Spleen (tissue), 11 donors: ENCODE data around the gene LSMEM2. TPM values are rescaled to one million over a fixed set of nuclear protein-coding genes. Genes with fewer than 3 reads are reported as not detected.

Experiments used
- DNase-seq: peaks from one replicate; pipeline ENCODE4 v3.0.0-alpha.2; 2020
- H3K27ac ChIP-seq, 8 donors: fragments of 200-600 bp; sonication (generic) in 7 of 8; 1 replicate in 4 of 8; 2 replicates in 4 of 8; pipeline versions ENCODE4 v1.5.0 to v1.8.0; 2016 to 2021; ENCODE audit warnings: inconsistent platforms in 4 of 8, mild to moderate bottlenecking in 4 of 8, moderate library complexity in 1 of 8
- H3K27me3 ChIP-seq, 7 donors: fragments of 200-600 bp; sonication (generic) in 6 of 7; replicated peaks in 1 of 7; 1 replicate in 4 of 7; 2 replicates in 3 of 7; pipeline versions ENCODE4 v1.5.0 to v1.8.0; 2016 to 2021; ENCODE audit warnings: inconsistent platforms in 3 of 7, mild to moderate bottlenecking in 1 of 7
- H3K36me3 ChIP-seq, 6 donors: fragments of 200-600 bp; sonication (generic) in 5 of 6; 1 replicate in 4 of 6; 2 replicates in 2 of 6; pipeline versions ENCODE4 v1.5.0 to v1.8.0; 2016 to 2021; ENCODE audit warnings: inconsistent platforms in 2 of 6
- H3K4me1 ChIP-seq, 6 donors: fragments of 200-600 bp; sonication (generic) in 5 of 6; 1 replicate in 3 of 6; 2 replicates in 3 of 6; pipeline versions ENCODE4 v1.5.0 to v1.8.0; 2016 to 2021; ENCODE audit warnings: inconsistent platforms in 3 of 6
- H3K4me3 ChIP-seq, 8 donors: fragments of 200-600 bp; sonication (generic) in 7 of 8; 1 replicate in 4 of 8; 2 replicates in 4 of 8; pipeline versions ENCODE4 v1.5.0 to v1.8.0; 2016 to 2021; ENCODE audit warnings: inconsistent platforms in 4 of 8, mild to moderate bottlenecking in 4 of 8, moderate library complexity in 2 of 8
- H3K9me3 ChIP-seq, 8 donors: fragments of 200-600 bp; sonication (generic) in 7 of 8; 1 replicate in 4 of 8; 2 replicates in 4 of 8; pipeline versions ENCODE4 v1.5.0 to v1.8.0; 2016 to 2021; ENCODE audit warnings: inconsistent platforms in 4 of 8
- POLR2A ChIP-seq, 3 donors: fragments of 450-650 bp; IDR thresholded peaks; one replicate each; pipeline ENCODE4 v1.5.1; 2017; ENCODE audit warnings: antibody characterized with exemption in 3 of 3, mild to moderate bottlenecking in 1 of 3
- POLR2AphosphoS5 ChIP-seq, 3 donors: sonication (generic); formaldehyde crosslinking; IDR thresholded peaks; one replicate each; pipeline ENCODE4 v1.5.1; 2017; ENCODE audit warnings: antibody characterized with exemption in 3 of 3
- WGBS, 5 donors: extraction: QIAGEN DNeasy Blood & Tissue Kit in 3 of 5; methylation state at CpG; one replicate each; pipeline versions ENCODE4 v1.1.5 to v1.1.7; 2013 to 2018; 5-methylcytosine and 5-hydroxymethylcytosine counted together
- intact Hi-C: fragments of 100-400 bp; cut with DNase I; formaldehyde crosslinking; loops from one replicate; pipeline ENCODE4 v1.15.0; 2023; ENCODE audit warnings: low total_unique reads
- polyA plus RNA-seq, 3 donors: library from polyadenylated mRNA; stranded (reverse); fragments of 200-250 nt; gene quantifications; one replicate each; pipeline ENCODE4 v1.2.1, GENCODE V29; 2013
- total RNA-seq, 7 donors: library from RNA; depleted of rRNA in 3 of 7; stranded (reverse); fragments of >200 nt in 3 of 7; fragmentation: NEBNext Ultra II Directional in 4 of 7; extraction: Animal tissue kit (Norgen Biotek cat#: 25700) in 4 of 7; gene quantifications; one replicate each; pipeline versions ENCODE4 v1.1.0 to v1.2.1, GENCODE V29; 2016 to 2021
- TF ChIP-seq, protein P1 (sequence below), 11 experiments: fragments of 200-600 bp in 7 of 11; fragments of 450-650 bp in 4 of 11; sonication (generic) in 4 of 11; IDR thresholded peaks in 8 of 11; conservative IDR thresholded peaks in 3 of 11; 1 replicate in 7 of 11; 2 replicates in 4 of 11; pipeline versions ENCODE4 v1.4.0 to v1.8.0; 2016 to 2021; ENCODE audit warnings: antibody characterized with exemption in 11 of 11, inconsistent platforms in 4 of 11, mild to moderate bottlenecking in 1 of 11
- donor health status: healthy with polysubstance abuse.
- donor health status: DM: no; HTN: no; CAD: no; lungs with moderate emphysema.
- donor health status: DM: no; HTN: no; CAD: no.
- donor health status: Bipolar disorder and iron deficiency.
- donor health status: healthy.
- donor health status: DM: no; HTN: no; CAD: no.
- donor health status: DM: yes; HTN: yes; CAD: no.

The LSMEM2 gene
- total and polyA plus RNA-seq, 10 donors, result 0.06 to 0.46 (median 0.24) TPM; not detected in 6

DNA sequence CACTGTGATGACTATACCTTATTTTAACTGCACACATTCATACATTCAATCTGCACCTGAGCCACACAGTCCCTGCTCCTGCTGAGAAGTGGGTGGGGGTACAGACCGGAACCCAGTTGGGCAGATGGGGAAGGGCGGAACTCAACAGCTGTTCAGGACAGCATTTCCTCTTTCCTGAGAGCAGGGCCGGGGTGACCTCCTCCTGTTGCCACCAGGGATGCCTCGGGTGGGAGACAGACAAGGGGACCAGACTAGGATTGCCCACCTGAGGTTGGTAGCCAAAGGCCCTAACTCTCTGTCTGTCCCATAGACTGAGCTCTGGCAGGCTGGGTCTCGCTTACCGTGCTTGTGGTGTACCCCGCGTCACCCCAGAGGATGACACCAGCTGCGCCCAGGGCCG is 39.7 kb downstream of the LSMEM2 start:
- Histone ChIP-seq H3K36me3 (peaks cover 2 to 65% (median 25%) of the 10 kb centered on the region in 6 donors), H3K4me3 (peak overlapping the region; percentile 72 to 97 (median 90)), H3K9me3 (no peaks in the 10 kb centered on the region), H3K27me3 (no peaks in the 10 kb centered on the region), H3K4me1 (peaks cover 18 to 93% (median 71%) of the 10 kb centered on the region in 6 donors), H3K27ac (peak overlapping the region; percentile 29 to 96 (median 93))
- TF ChIP-seq POLR2AphosphoS5 (IDR thresholded peaks at IDR 0.05) (peak in 2 of 3 donors; percentile 50 to 54), POLR2A (IDR thresholded peaks at IDR 0.05) (no peak)
- TF ChIP-seq, protein P1, sequence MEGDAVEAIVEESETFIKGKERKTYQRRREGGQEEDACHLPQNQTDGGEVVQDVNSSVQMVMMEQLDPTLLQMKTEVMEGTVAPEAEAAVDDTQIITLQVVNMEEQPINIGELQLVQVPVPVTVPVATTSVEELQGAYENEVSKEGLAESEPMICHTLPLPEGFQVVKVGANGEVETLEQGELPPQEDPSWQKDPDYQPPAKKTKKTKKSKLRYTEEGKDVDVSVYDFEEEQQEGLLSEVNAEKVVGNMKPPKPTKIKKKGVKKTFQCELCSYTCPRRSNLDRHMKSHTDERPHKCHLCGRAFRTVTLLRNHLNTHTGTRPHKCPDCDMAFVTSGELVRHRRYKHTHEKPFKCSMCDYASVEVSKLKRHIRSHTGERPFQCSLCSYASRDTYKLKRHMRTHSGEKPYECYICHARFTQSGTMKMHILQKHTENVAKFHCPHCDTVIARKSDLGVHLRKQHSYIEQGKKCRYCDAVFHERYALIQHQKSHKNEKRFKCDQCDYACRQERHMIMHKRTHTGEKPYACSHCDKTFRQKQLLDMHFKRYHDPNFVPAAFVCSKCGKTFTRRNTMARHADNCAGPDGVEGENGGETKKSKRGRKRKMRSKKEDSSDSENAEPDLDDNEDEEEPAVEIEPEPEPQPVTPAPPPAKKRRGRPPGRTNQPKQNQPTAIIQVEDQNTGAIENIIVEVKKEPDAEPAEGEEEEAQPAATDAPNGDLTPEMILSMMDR (IDR thresholded peaks at IDR 0.05 in 8 of 11, conservative IDR thresholded peaks at IDR 0.05 in 3 of 11), result no peak
- intact Hi-C loops, result no loop called here
- no peak for DNase-seq
- 43 to 56% (median 47%) methylated on average over 7 to 10 of the region's 10 CpGs for WGBS, 5 donors

DNA sequence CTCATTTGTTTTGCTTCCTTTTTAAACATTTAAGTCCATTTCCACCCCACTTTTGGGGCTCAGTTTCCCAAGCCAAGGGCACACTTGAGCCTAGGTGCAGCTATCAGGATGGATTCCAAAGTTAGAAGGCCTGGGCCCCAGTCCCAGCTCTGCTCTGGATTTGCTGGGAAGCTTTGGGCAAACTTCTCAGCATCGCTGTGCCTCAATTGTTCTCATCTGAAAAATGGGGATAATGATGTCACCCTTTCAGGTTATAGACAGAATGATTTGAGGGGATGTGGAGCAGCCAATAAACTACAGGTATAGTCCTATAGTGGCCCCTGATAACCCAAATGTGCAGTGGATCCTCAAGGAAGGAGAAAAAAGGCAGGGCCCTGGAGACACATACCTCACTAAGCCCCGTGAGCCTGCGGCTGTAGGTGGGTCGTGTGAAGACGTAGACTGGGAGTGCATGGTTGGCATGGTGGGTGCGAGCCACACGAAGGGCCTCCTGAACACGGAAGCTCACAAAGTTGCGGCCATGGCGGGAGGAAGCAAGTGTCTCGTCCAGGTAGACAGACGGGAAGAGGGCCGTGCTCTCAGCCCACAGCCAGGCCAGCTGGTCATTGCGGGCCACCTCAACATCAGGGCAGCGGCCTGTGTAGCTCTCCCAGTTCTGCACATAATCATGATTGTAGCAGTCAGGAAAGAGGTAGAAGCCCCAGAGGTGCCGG is 40.5 kb downstream of the LSMEM2 start:
- intact Hi-C loops, result no loop called here
- Histone ChIP-seq H3K4me3 (peak overlapping the region; percentile 72 to 97 (median 90)), H3K27me3 (no peaks in the 10 kb centered on the region), H3K27ac (peak overlapping the region; percentile 29 to 96 (median 93)), H3K4me1 (peaks cover 26 to 93% (median 79%) of the 10 kb centered on the region in 6 donors), H3K9me3 (no peaks in the 10 kb centered on the region), H3K36me3 (peaks cover 2 to 65% (median 25%) of the 10 kb centered on the region in 6 donors)
- peak in 2 of 3 donors; percentile 13 to 25 for TF ChIP-seq POLR2AphosphoS5 (IDR thresholded peaks at IDR 0.05)
- TF ChIP-seq, protein P1 (IDR thresholded peaks at IDR 0.05 in 8 of 11, conservative IDR thresholded peaks at IDR 0.05 in 3 of 11), result no peak
- no peak for DNase-seq
- 75 to 89% (median 78%) methylated on average over 15 to 16 of the region's 16 CpGs for WGBS, 5 donors

DNA sequence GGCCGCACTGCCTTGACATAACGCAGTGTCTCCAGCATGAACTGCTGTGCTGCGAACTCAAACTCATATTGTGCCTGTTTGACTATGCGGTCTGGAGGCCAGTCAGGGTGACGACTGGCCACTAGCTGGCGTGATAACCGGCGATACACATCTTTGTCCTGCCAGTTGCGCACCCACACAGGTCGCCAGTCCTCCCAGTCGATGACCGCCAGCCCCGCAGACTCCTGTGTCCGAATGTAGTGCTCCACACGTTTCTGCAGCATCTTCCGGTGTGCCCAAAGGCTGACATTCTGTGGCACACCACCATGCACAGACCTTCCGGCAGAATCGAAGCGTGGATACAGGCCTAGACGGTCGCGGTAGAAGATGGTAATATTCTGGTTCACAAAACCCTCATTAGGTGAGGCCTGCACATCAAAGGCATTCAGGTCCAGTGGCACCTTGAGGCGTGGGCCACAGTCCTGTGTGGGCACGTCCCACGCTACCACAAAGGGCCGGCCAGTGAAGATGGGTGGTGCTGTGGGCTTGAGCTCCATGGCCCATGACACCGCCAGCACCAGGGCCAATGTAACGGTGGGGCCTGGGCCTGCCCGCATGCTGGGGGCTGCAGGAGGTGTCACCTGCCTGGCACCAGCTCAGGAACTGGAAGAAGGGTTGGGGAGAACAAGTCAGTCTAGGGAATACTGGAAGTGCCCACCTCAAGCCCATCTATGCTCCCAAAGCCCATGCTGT is 41.2 kb downstream of the LSMEM2 start:
- intact Hi-C loops, result loop anchor here (10.0 kb wide), 1 partner anchor 85 kb away; the partner anchor contains the start of gene GNAI2
- Histone ChIP-seq H3K4me1 (peaks cover 32 to 93% (median 82%) of the 10 kb centered on the region in 6 donors), H3K9me3 (no peaks in the 10 kb centered on the region), H3K27ac (peak overlapping the region; percentile 86 to 96 (median 93)), H3K36me3 (peaks cover 2 to 66% (median 25%) of the 10 kb centered on the region in 6 donors), H3K4me3 (peak overlapping the region; percentile 72 to 97 (median 90)), H3K27me3 (no peaks in the 10 kb centered on the region)
- no peak for TF ChIP-seq POLR2A (IDR thresholded peaks at IDR 0.05)
- TF ChIP-seq POLR2AphosphoS5 (IDR thresholded peaks at IDR 0.05), result peak in 2 of 3 donors; percentile 55 to 63
- 69 to 82% (median 78%) methylated on average over 26 to 29 of the region's 29 CpGs for WGBS, 5 donors
- DNase-seq, result peak; percentile 85

DNA sequence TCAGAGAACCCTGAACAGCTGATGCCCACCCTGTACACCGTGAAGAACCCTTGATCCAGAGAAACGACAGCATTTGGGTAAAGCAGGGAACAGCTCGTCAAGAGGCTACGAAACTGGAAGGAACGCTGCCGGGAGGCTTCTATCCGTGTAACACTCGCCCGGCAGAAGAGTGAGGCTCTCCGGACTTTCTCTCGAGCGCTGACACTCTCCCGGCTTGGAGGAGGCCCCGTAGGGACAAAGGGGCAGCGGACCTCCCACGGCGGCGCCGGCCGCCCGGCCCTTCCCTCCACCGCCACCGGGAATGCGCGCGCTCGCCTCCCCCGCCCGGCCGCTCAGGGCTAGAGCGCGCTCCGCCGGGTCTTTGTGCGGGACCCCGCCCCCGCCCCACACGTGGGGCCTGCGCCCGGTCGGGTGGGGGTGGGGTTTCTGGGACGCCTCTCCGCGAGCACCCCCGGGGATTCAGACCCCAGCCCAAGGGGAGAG is 42.0 kb downstream of the LSMEM2 start:
- Histone ChIP-seq H3K36me3 (peaks cover 2 to 66% (median 31%) of the 10 kb centered on the region in 6 donors), H3K4me1 (peaks cover 32 to 93% (median 89%) of the 10 kb centered on the region in 6 donors), H3K4me3 (peak overlapping the region; percentile 72 to 97 (median 90)), H3K27me3 (no peaks in the 10 kb centered on the region), H3K27ac (peak overlapping the region; percentile 86 to 96 (median 93)), H3K9me3 (no peaks in the 10 kb centered on the region)
- peak; percentile 93 for DNase-seq
- intact Hi-C loops, result loop anchor here (10.0 kb wide), 1 partner anchor 86 kb away; the partner anchor contains the start of gene GNAI2
- WGBS, 5 donors, result 0 to 6% (median 1%) methylated on average over 7 to 45 of the region's 45 CpGs
- TF ChIP-seq POLR2A (IDR thresholded peaks at IDR 0.05) (no peak), POLR2AphosphoS5 (IDR thresholded peaks at IDR 0.05) (peak in 1 of 3 donors; percentile 40)
- TF ChIP-seq, protein P1 (IDR thresholded peaks at IDR 0.05 in 8 of 11, conservative IDR thresholded peaks at IDR 0.05 in 3 of 11), result no peak
